ENCODE results near the gene TMEM123. TPM values are rescaled to one million over a fixed set of nuclear protein-coding genes. Genes with fewer than 3 reads are reported as not detected.
A peak's percentile ranks its signal among the peaks of the same experiment; 100 is the strongest.
"Not testable (repeated sequence)": the region's sequence is repeated elsewhere in the genome, so short reads cannot be mapped to it uniquely, and the experiment has no call there.

TMEM123 gene
- total and polyA plus RNA-seq, 10 donors, result 51.3 to 184 (median 146) TPM

- no peak for DNase-seq
- peaks cover 51 to 77% (median 63%) of the 10 kb centered on the region in 6 donors for H3K4me1 ChIP-seq
- H3K4me3 ChIP-seq, result peak overlapping the region in 1 of 8 donors; percentile 9
- peaks cover 0 to 41% (median 13%) of the 10 kb centered on the region in 6 donors for H3K36me3 ChIP-seq
- WGBS, 5 donors, result 32 to 53% (median 43%) methylated on average over 2 of the region's 2 CpGs
- intact Hi-C loops (cut with DNase I; ENCODE audit: low total_unique reads), result no loop called here
- no peak for TF ChIP-seq POLR2AphosphoS5 (IDR thresholded peaks at IDR 0.05)
- TF ChIP-seq, protein P1, sequence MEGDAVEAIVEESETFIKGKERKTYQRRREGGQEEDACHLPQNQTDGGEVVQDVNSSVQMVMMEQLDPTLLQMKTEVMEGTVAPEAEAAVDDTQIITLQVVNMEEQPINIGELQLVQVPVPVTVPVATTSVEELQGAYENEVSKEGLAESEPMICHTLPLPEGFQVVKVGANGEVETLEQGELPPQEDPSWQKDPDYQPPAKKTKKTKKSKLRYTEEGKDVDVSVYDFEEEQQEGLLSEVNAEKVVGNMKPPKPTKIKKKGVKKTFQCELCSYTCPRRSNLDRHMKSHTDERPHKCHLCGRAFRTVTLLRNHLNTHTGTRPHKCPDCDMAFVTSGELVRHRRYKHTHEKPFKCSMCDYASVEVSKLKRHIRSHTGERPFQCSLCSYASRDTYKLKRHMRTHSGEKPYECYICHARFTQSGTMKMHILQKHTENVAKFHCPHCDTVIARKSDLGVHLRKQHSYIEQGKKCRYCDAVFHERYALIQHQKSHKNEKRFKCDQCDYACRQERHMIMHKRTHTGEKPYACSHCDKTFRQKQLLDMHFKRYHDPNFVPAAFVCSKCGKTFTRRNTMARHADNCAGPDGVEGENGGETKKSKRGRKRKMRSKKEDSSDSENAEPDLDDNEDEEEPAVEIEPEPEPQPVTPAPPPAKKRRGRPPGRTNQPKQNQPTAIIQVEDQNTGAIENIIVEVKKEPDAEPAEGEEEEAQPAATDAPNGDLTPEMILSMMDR (IDR thresholded peaks at IDR 0.05 in 8 of 11, conservative IDR thresholded peaks at IDR 0.05 in 3 of 11), result no peak
- no peak for TF ChIP-seq POLR2A (IDR thresholded peaks at IDR 0.05)
- H3K9me3 ChIP-seq, result peaks cover 0 to 10% (median 2%) of the 10 kb centered on the region in 8 donors
- H3K27me3 ChIP-seq (replicated peaks in 1 of 7), result no peaks in the 10 kb centered on the region
- peak overlapping the region in 7 of 8 donors; percentile 10 to 93 (median 50) for H3K27ac ChIP-seq
Measured at GRCh38 chr11:102448869-102449224, 3.7 kb downstream of the TMEM123 start.

- peaks cover 0 to 10% (median 2%) of the 10 kb centered on the region in 8 donors for H3K9me3 ChIP-seq
- H3K27me3 ChIP-seq (replicated peaks in 1 of 7), result no peaks in the 10 kb centered on the region
- TF ChIP-seq POLR2AphosphoS5 (IDR thresholded peaks at IDR 0.05) (no peak), POLR2A (IDR thresholded peaks at IDR 0.05) (no peak)
- TF ChIP-seq, protein P1 (IDR thresholded peaks at IDR 0.05 in 8 of 11, conservative IDR thresholded peaks at IDR 0.05 in 3 of 11), result no peak
- no peak for DNase-seq
- intact Hi-C loops (cut with DNase I; ENCODE audit: low total_unique reads), result no loop called here
- H3K36me3 ChIP-seq, result peaks cover 0 to 41% (median 13%) of the 10 kb centered on the region in 6 donors
- peaks cover 45 to 72% (median 57%) of the 10 kb centered on the region in 6 donors for H3K4me1 ChIP-seq
- peak overlapping the region in 1 of 8 donors; percentile 9 for H3K4me3 ChIP-seq
- WGBS, 5 donors, result 79 to 86% (median 82%) methylated on average over 2 of the region's 2 CpGs
- peak overlapping the region in 7 of 8 donors; percentile 10 to 93 (median 50) for H3K27ac ChIP-seq
Measured at GRCh38 chr11:102447941-102448868, 4.4 kb downstream of the TMEM123 start.

DNA sequence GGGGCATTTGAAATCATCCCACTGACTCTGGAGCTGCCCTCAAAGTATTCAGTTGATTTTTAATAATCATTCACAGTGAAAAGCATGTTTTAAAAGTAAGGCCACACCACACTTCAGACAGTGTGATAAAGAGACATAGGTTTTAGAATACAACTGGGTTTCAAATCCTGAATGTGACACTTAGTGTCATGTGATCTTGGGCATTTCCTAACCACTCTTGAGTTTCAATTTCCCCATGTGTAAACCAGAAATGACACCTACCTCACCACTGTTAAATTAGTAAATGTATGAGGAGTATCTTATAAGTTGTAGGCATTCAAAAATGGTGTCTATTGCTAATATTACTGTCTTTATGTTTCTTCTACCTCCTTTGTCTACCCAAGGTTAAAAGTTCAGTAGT is 5.4 kb downstream of the TMEM123 start:
- peaks cover 45 to 75% (median 55%) of the 10 kb centered on the region in 6 donors for H3K4me1 ChIP-seq
- peaks cover 0 to 10% (median 2%) of the 10 kb centered on the region in 8 donors for H3K9me3 ChIP-seq
- DNase-seq, result no peak
- intact Hi-C loops (cut with DNase I; ENCODE audit: low total_unique reads), result no loop called here
- H3K36me3 ChIP-seq, result peaks cover 0 to 41% (median 13%) of the 10 kb centered on the region in 6 donors
- TF ChIP-seq, protein P1 (IDR thresholded peaks at IDR 0.05 in 8 of 11, conservative IDR thresholded peaks at IDR 0.05 in 3 of 11), result no peak
- TF ChIP-seq POLR2AphosphoS5 (IDR thresholded peaks at IDR 0.05) (no peak), POLR2A (IDR thresholded peaks at IDR 0.05) (no peak)
- H3K27ac ChIP-seq, result peak overlapping the region in 5 of 8 donors; percentile 6 to 93 (median 90)
- H3K27me3 ChIP-seq (replicated peaks in 1 of 7), result no peaks in the 10 kb centered on the region
- no peak overlapping the region for H3K4me3 ChIP-seq

- 80 to 90% (median 82%) methylated on average over 3 of the region's 3 CpGs for WGBS, 5 donors
Measured at GRCh38 chr11:102446606-102447005, 6.0 kb downstream of the TMEM123 start.

GRCh38 chr11:102444693-102445092 is 7.9 kb downstream of the TMEM123 start:
- WGBS, 5 donors, result 94 to 99% (median 96%) methylated on average over 5 of the region's 5 CpGs
- DNase-seq; H3K27me3 ChIP-seq (replicated peaks in 1 of 7); intact Hi-C loops (cut with DNase I; ENCODE audit: low total_unique reads); H3K27ac ChIP-seq; H3K4me3 ChIP-seq: not testable (repeated sequence)
- H3K36me3 ChIP-seq, result peaks cover 0 to 41% (median 13%) of the 10 kb centered on the region in 6 donors
- peaks cover 29 to 69% (median 36%) of the 10 kb centered on the region in 6 donors for H3K4me1 ChIP-seq
- H3K9me3 ChIP-seq, result peaks cover 0 to 10% (median 2%) of the 10 kb centered on the region in 8 donors

More at GRCh38 chr11:102446606-102447005, 6.0 kb downstream of the TMEM123 start:
- intact Hi-C loops (cut with DNase I; ENCODE audit: low total_unique reads), result no loop called here
- Histone ChIP-seq H3K9me3 (peaks cover 0 to 10% (median 2%) of the 10 kb centered on the region in 8 donors), H3K27ac (peak overlapping the region in 4 of 8 donors; percentile 6 to 93 (median 70)), H3K4me3 (no peak overlapping the region), H3K27me3 (replicated peaks in 1 of 7) (no peaks in the 10 kb centered on the region), H3K36me3 (peaks cover 0 to 41% (median 13%) of the 10 kb centered on the region in 6 donors), H3K4me1 (peaks cover 45 to 74% (median 54%) of the 10 kb centered on the region in 6 donors)
- TF ChIP-seq POLR2AphosphoS5 (IDR thresholded peaks at IDR 0.05) (no peak), POLR2A (IDR thresholded peaks at IDR 0.05) (no peak)
- TF ChIP-seq, protein P1 (IDR thresholded peaks at IDR 0.05 in 8 of 11, conservative IDR thresholded peaks at IDR 0.05 in 3 of 11), result no peak
- DNase-seq, result no peak

GRCh38 chr11:102444142-102444541 is 8.4 kb downstream of the TMEM123 start:
- Histone ChIP-seq H3K36me3 (peaks cover 0 to 42% (median 13%) of the 10 kb centered on the region in 6 donors), H3K4me1 (peaks cover 24 to 66% (median 30%) of the 10 kb centered on the region in 6 donors), H3K9me3 (peaks cover 0 to 10% (median 2%) of the 10 kb centered on the region in 8 donors)
- H3K27me3 ChIP-seq (replicated peaks in 1 of 7); DNase-seq; intact Hi-C loops (cut with DNase I; ENCODE audit: low total_unique reads); H3K27ac ChIP-seq; H3K4me3 ChIP-seq: not testable (repeated sequence)
- 87 to 96% (median 93%) methylated on average over 4 of the region's 4 CpGs for WGBS, 5 donors

Measured in spleen (tissue), 11 donors.